ENCODE measurements around the gene DIP2C.

DNA sequence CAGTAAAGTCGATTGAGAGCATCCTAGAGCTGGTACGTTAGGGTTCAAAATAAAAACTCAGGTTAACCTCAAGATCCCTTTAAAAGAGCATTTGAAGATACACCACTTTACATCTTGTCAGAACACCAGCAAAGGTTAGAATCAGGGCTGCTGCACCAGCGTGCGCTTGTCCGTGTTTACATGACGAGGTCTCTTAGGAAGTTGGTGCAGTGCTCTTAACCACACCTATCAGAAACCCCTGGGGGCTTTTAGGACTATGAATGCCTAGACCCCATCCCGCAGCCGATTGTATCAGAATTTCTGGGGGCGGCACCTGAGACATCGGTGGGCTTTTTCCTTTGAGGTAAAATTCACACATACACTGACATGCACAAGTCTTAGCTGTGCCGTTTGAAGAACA is 456.6 kb downstream of the DIP2C start:
- TF ChIP-seq ELF4 (IDR thresholded peaks at IDR 0.05) (no peak), SP1 (IDR thresholded peaks at IDR 0.05) (no peak), ARNT (IDR thresholded peaks at IDR 0.05) (no peak)

All from HEK293T (cell line).